Measurements from ENCODE around the gene CLSTN1. TPM values are rescaled to one million over a fixed set of nuclear protein-coding genes. Genes with fewer than 3 reads are reported as not detected.

The CLSTN1 gene
- total and polyA plus RNA-seq, 2 of the 8 experiments (the other 6 are each of a cell fraction or from before 2014, with no cell fraction given): 34.2 to 97.4 TPM

GRCh38 chr1:9826616-9827015 is 2.9 kb upstream of the CLSTN1 start (continued):
- TF ChIP-seq CHD7 (IDR thresholded peaks at IDR 0.05; ENCODE audit: insufficient replicate concordance, low read length): no peak
- no peak for TF ChIP-seq YY1 (IDR thresholded peaks at IDR 0.05; ENCODE audit: low read depth, low read length)
- no peak for TF ChIP-seq ASH2L (IDR thresholded peaks at IDR 0.05; ENCODE audit: low read length)
- TF ChIP-seq, protein P1, sequence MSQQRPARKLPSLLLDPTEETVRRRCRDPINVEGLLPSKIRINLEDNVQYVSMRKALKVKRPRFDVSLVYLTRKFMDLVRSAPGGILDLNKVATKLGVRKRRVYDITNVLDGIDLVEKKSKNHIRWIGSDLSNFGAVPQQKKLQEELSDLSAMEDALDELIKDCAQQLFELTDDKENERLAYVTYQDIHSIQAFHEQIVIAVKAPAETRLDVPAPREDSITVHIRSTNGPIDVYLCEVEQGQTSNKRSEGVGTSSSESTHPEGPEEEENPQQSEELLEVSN (IDR thresholded peaks at IDR 0.05): no peak
- TF ChIP-seq NANOG (IDR thresholded peaks at IDR 0.05; ENCODE audit: insufficient read depth, low read depth, low read length, poor library complexity, severe bottlenecking): no peak
- TF ChIP-seq HDAC2 (IDR thresholded peaks at IDR 0.05; ENCODE audit: borderline replicate concordance in 1 of 2, low read depth in 2 of 2, low read length in 2 of 2): no peak
- TF ChIP-seq TBP (IDR thresholded peaks at IDR 0.05; ENCODE audit: low read depth, low read length): no peak

All from H1 (cell line).